HK-2 (cell line): ENCODE measurements around the gene MYO10.

ENCODE experiments used
- DNase-seq: peaks from one replicate; pipeline ENCODE4 v3.0.0-alpha.2; 2018; ENCODE audit not compliant: unreplicated experiment

MYO10 gene

DNA sequence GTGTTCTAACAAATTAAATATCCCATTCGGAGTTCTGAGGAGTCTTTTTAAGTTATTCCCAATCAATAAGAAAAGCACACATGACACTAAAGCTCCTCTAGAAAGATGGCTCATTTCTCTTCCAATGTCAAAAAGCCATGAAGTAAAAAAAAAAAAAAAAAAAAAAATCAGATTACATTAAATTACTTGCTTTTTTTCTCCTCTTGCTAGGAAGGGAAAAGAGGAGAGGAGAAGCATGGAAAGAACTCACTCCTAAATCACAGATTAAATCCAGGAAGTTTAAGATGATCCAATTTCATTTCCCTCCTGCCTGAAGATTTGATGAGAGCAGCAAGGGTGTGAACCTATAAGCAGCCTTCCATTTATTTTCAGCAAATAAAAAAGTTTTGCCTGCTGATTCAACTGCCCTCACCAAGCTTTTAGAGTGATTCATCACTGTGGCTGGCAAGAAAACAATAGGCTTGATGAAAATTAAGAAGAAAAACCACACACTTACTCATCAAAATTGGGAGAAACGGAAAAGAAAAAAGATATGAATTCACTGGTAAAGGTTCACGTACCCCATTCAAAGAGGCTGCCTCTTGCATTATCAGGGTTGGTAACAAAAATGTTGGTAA, 19.7 kb downstream of the MYO10 start:
- DNase-seq: no peak

DNA sequence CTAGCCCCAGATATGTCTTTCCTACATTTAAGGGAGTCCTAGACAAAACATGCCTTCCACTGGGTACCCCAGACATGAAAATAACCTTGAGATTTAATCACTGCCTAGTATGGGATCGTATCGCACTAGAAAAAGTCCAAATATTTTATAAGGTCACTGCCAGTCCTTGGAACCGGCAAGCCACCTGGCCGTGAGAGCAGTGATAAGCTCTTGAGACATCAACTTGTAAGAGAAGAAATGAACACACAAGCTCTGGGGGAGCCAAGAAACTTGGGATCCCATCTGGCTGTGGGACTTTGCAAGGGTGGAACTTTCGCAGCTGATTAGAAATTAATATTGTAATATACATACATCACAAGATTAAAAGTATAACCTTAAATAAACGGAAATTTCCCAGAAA, 21.5 kb downstream of the MYO10 start:
- DNase-seq: no peak

DNA sequence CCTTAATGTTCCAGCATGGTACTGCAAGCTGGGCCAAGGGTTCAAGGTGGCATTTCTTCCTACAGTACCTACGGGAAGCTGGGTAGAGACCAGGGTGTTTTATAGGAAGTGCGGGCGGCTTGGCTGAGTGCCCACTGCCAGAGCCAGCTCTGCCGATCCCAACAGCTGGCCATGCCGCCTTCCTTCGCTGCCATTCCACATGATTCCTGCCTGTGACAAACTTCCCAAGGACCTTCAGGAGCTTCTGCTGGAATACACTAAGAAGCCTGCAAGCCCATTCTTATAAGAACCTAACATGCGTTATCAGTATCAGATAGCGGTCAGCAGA, 22.0 kb downstream of the MYO10 start:
- no peak for DNase-seq

DNA sequence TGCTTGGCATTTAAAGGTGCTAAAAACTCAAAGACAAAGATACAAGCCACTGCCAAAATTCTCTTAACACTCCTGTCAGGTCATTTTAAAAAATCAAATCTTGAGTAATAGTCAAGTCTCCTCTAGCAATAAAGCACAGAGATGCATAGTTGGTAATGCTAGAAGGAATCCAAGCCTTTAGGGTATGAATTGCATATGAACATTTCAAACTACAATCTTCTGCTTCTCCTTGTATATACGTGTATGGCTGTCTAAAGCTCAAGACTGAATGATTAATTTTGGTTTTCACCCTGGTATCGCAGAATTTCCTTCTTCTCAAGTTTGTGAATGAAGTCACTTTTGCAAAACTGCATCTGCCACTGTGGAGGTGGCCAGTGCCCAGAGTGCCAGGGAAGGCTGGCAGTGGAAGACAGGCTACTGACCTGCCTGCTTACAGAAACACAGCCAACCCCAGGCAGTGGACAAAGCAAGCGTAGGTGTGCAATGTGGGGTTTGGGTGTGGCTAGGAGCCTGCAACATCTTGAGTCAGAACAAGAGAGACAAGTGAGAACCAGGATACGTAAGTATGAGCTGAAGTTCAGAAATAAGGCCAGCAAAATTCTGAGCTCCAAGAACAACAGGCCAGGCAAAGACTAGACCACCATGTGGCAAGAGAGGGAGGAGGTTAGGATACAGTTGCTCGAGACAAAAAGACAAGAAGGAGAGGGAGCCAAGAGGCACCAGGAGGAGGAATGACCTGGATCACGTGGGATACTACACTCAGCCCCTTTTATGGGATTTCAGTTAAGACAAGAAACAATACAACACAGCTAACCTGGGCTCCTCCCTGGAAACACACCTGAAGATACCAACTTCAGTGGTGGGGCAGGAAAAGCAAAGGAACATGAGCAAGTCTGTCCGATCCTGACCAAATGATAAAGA, 22.6 kb downstream of the MYO10 start:
- no peak for DNase-seq

- no peak for DNase-seq
These were observed 24.0 kb downstream of the MYO10 start for GRCh38 chr5:16912080-16912479.

DNA sequence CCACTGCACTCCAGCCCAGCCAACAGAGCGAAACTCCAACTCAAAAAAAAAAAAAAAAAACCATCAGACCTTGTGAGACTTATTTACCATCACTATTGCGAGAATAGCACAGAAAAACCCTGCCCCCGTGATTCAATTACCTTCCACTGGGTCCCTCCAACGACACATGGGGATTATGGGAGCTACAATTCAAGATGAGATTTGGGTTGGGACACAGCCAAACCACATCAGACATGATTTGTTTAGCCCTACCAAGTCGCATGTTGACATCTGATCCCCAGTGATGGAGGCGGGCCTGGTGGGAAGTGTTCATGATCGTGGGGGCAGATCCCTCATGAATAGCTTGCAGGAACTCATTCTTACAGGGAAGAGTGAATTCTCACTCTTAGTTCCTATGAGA, 26.6 kb downstream of the MYO10 start:
- DNase-seq: no peak

DNA sequence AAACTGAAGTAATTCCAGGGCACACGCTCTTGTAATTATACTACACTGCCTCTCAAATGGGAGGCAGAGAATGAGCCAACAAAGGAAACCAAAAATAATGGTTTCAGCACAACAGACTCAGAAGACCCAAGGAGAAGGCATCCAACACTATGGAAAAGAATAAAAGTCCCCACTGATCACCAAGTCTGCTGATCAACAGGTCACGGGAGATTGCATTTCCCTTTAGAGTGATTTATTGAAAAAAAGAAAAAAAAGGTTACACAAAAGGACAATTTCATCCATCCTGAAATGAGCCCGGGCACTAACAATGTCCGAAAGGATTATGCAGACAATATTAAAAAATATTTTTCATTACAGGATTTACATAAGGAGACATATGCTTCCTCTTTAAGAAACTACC, 28.8 kb downstream of the MYO10 start:
- DNase-seq: no peak

DNA sequence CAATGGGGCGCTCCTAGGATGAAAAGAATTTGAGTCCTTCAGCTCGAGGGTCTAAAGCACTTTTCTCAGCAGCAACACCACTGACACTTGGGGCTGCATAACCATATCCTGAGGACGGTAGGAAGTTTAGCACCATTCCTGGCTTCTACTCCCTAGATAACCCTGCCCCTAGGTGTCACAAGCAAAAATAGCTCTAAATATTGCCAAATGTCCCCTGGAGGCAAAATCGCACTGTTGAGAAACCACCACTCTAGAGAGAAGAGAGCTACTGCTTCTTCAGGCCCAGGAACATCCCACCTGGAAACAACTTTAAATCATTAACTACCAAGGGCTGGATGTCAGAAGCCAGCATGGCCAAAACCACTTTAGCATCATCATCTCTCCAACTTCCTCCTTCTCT, 29.8 kb downstream of the MYO10 start:
- no peak for DNase-seq

DNA sequence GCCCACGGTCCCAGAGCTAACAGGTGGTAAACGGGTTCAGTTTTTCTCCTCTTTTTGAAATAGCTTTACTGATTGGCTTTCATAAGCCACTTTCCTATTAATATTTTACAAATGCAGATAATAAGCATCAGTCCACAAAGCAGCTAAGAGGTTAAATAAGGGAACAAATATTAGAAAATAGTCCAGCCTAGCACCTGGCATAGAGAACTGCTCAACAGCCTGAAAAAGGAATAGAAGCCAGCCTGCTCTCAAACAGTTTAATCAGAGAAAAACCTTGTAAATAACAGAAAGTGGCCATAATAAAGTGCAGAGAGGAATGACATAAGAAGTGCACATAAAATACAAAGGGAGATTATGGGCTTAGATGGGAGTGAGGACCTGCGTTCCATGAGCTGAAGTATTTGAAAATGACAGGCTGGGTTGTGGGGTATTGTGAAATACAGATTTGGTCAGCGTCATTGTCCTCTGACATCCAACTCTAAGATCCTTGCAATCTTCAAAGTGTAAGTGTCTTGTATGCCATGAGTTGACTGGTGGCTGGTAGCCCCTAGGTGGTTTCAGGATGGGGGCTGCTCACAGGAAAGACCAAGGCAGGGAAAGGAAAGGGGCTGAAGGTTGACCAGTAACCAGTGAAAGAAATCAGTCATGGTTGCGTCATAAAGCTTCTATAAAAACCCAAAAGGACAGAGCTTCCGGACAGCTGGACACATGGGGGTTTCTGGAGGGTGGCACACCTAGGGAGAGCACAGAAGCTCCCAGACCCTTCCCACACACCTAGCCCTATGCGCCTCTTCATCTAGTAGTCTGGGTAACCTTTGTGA, 32.4 kb downstream of the MYO10 start:
- no peak for DNase-seq

- DNase-seq: no peak
These were observed 33.2 kb downstream of the MYO10 start for GRCh38 chr5:16902846-16903245.

DNA sequence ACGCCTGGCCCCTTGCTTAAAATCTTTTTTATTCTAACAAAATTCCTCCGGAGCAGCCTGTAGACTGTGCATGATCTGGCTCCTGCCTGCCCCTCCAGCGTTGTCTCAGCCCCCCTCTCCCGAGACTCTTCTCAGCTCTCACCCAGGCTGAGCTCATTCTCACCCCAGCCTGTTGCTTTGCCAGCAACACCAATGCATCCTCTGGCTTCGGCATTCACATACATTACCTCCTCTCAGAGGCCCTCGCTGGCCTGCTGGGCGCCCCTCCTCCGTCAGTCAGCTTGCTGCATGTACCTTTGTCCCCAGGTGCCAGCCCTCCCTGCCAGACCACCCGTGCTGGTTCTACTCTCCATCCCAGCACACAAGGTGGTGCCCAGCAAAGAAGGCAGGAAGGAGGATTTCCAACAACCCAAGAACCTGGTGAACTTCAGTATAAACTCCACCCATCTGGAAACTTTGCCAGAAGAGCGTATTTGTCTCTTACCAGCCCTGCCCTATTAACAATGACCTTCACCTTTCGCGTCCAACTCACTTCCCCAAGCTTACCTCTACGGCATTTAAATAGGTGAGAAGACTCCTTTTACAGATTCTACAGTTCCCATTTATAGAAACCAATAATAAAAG, 35.0 kb downstream of the MYO10 start:
- DNase-seq: no peak

DNA sequence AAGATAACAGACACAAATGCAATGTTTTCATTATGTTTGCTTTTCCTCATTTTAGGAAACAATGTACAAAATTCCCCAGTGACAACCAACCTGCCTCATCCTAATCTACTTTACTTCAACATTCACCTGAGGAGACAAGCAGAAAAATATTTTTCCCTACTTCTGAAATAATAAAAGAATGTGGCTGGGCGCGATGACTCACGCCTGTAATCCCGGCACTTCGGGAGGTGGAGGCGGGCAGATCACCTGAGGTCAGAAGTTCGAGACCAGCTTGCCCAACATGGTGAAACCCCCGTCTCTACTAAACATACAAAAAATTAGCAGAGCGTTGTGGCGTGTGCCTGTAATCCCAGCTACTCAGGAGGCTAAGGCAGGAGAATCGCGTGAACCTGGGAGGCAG, 36.9 kb downstream of the MYO10 start:
- DNase-seq: no peak

DNA sequence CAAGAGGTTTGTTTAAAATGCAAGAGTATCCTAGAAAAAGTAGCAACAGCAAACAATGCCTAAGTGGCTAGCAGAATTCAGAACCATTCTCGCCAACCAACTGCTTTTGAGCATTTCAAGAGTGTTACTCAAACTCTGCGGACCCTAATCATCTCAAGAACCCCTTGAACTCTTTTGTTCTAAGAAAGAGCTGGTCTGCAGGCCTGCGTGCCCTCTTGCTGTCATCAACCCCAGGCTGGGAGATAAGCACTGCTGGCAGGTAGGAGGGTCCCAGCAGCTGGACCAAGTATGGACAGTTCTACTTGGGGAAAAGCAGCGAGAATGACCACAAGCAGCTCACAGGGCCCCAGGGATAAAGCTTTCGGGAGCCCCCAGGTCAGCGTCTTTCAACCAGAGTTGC, 38.3 kb downstream of the MYO10 start:
- no peak for DNase-seq

DNA sequence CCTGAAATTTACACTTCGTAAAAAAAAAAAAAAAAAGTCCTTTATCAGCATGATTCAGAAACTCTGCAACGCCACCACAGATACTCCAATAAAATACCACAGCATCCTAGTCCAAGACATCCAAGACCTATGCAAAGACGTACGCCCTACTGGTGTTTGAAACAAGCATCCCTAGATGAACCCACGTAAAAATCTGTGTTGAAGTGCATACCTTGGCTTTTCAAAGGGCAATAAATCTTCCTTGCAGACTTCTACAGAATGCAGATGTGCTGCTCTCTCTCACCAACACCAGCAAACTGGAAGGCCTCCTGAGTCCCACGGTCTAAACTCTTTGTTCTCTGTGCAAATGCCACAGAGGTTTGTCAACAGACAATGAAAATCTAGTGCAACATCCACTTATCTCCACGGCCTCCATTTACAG, 38.8 kb downstream of the MYO10 start:
- DNase-seq: no peak

DNA sequence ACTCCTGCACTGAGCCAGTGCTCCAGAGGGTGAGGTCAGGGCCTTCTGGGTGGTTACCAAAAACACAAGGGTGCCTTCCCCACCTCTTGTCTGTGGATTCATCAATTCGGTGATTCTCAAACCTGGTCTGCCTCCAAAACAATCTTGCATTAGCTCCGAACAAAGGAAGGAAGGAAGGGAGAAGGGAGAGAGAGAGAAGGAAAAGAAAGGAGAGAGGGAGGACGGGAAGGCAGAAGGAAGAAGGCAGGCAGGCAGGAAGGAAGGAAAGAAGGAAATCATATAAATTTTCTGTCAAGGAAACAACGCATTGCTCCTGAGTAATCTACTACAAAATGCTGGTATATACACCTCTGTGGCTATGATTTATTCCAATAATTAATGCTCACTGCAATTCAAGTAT, 39.3 kb downstream of the MYO10 start:
- DNase-seq: no peak

DNA sequence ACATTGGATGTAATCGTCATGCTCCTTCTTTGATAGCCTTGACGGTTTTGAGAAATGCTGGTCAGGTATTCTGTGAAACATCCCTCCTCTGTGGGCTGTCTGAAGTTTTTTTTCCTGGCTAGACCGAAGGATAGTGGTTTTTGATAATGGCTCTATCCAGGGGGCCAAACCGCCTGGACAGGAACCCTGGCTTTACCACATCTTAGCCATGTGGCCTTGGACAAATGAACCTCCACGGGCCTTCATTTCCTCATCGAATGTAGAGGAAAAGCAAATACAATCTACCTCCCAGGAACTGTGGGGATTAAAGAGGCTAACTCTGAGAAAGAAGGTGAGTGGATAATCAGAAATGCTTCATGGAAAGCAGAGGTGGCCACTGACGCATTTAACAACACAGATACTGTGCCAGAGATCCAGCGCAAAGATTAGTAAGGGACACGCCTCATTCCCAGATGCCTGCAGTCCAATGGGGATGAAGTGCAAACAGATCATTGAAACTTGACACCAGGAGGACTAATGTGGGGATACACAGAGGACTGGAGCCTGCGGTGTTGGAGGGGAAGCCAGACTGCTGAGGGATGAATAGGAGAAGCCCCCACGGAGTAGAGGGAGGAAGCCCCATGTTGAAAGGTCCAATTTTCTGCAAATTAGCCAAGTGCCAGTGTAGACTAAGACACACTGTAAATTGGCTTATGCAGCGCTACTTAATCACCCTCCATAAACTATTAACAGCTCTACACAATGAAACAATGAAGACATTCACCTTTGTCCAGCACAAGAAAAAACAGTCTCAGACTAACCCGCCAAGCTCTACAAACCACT, 41.6 kb downstream of the MYO10 start:
- no peak for DNase-seq

- no peak for DNase-seq
These were observed 45.1 kb downstream of the MYO10 start for GRCh38 chr5:16891033-16891432.

- DNase-seq: no peak
These were observed 46.0 kb downstream of the MYO10 start for GRCh38 chr5:16889972-16890519.

DNA sequence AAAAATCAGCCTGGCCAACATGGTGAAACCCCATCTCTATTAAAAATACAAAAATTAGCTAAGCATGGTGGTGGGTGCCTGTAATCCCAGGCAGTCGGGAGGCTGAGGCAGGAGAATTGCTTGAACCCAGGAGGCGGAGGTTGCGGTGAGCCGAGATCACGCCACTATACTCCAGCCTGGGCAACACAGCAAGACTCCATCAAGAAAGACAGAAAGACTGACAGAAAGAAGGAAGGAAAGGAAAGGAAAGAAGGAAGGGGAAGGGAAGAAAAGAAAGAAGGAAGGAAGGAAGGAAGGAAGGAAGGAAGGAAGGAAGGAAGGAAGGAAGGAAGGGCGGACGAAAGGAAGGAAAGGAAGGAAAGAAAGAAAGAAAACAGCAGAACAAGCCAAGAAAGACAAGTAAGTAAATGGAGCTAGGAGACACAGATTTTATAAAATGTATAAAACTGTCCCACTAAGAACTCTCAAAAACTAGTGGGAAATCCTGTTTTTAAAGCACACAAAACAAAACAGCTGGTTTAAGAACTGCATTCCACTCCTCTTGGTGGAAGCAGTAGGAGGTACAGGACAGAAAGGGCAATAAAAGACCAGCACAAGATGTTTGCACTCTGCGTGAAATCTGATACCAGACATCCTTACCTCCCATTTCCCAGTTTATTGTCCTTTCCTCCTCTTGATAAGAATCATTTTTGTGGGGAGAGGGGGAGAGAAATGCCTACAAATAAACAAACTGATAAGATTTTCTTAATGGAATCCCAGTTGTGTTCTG, 46.7 kb downstream of the MYO10 start:
- no peak for DNase-seq

GRCh38 chr5:16888694-16889124, 47.4 kb downstream of the MYO10 start:
- DNase-seq: peak; percentile 16
